IMR-90 (cell line): ENCODE measurements around the gene TSKS. TPM values are rescaled to one million over a fixed set of nuclear protein-coding genes. Genes with fewer than 3 reads are reported as not detected.

Experiments used
- microRNA-seq, 2 experiments: library from miRNA; stranded (forward) in 1 of 2; unstranded in 1 of 2; fragments of 10-50 nt in 1 of 2; fragments of <30 nt in 1 of 2; gene quantifications in 1 of 2; microRNA quantifications in 1 of 2; one replicate each; pipeline versions ENCODE3 to v1.1.0; 2013 to 2020; ENCODE audit not compliant: insufficient read depth in 1 of 2, insufficient read length in 1 of 2, unreplicated experiment in 1 of 2
- polyA plus RNA-seq, 3 experiments: library from polyadenylated mRNA; depleted of rRNA; stranded (reverse); fragments of >200 nt; gene quantifications; 2 replicates each; pipeline ENCODE4 v1.2.3, GENCODE V29; 2012; ENCODE audit warnings: low replicate concordance in 1 of 3
- small RNA-seq, 5 experiments: library from RNA; depleted of rRNA; stranded (forward); fragments of <200 nt; gene quantifications; one replicate each; pipeline ENCODE3, GENCODE V24; 2012
- total RNA-seq: library from RNA; depleted of rRNA; stranded (reverse); fragments of >200 nt; gene quantifications from 2 replicates; pipeline ENCODE4 v1.2.3, GENCODE V29; 2012; rRNA removed

The TSKS gene
- total and polyA plus RNA-seq, 2 of the 4 experiments (the other 2 are of a cell fraction): not detected

Small RNAs within 50 kb of the gene (microRNA-seq; reads per million reads assigned to microRNA genes)
- gene MIR6799 (ENCODE audit: insufficient read depth in 1 of 2, insufficient read length in 1 of 2, unreplicated experiment in 1 of 2): 1.8 to 4.1 reads per million in 2 experiments
- not detected for gene RNU6-841P (ENCODE audit: insufficient read depth, insufficient read length)

Small RNAs within 50 kb of the gene (small RNA-seq; reads per million reads assigned to genes)
- gene MIR6799 (0 to 0.98 (median 0) reads per million in 5 experiments), gene RNU6-841P (0.04 to 15.7 (median 0.31) reads per million in 5 experiments)

Other genes with a start within 250 kb of the TSKS start
- gene RCN3, start 235.3 kb downstream of the TSKS start, total RNA-seq: 102 and 111 TPM in 2 replicates
- gene RCN3, start 235.3 kb downstream of the TSKS start, polyA plus RNA-seq (2012; rRNA removed): 116 and 119 TPM in 2 replicates
- gene NOSIP, start 182.8 kb downstream of the TSKS start, total RNA-seq: 118 and 130 TPM in 2 replicates
- 138 and 164 TPM in 2 replicates for gene NOSIP, start 182.8 kb downstream of the TSKS start, polyA plus RNA-seq (2012; rRNA removed)
- gene PRRG2, start 182.0 kb downstream of the TSKS start, total RNA-seq: under 0.01 and 0.54 TPM in 2 replicates
- gene PRRG2, start 182.0 kb downstream of the TSKS start, polyA plus RNA-seq (2012; rRNA removed): 0.14 and 0.52 TPM in 2 replicates
- 0.28 and 0.36 TPM in 2 replicates for gene PRR12, start 172.1 kb downstream of the TSKS start, total RNA-seq
- gene PRR12, start 172.1 kb downstream of the TSKS start, polyA plus RNA-seq (2012; rRNA removed): 4.0 and 4.1 TPM in 2 replicates
- 50.2 and 50.5 TPM in 2 replicates for gene RRAS, start 123.2 kb downstream of the TSKS start, total RNA-seq
- 241 and 267 TPM in 2 replicates for gene RRAS, start 123.2 kb downstream of the TSKS start, polyA plus RNA-seq (2012; rRNA removed)
- 2.2 and 3.1 TPM in 2 replicates for gene SCAF1, start 121.1 kb downstream of the TSKS start, total RNA-seq
- 14.6 and 14.8 TPM in 2 replicates for gene SCAF1, start 121.1 kb downstream of the TSKS start, polyA plus RNA-seq (2012; rRNA removed)
- 37.2 and 39.6 TPM in 2 replicates for gene IRF3, start 97.4 kb downstream of the TSKS start, total RNA-seq
- 65.2 and 95.9 TPM in 2 replicates for gene IRF3, start 97.4 kb downstream of the TSKS start, polyA plus RNA-seq (2012; rRNA removed)
- gene BCL2L12, start 97.4 kb downstream of the TSKS start, total RNA-seq: 3.9 and 4.7 TPM in 2 replicates
- gene BCL2L12, start 97.4 kb downstream of the TSKS start, polyA plus RNA-seq (2012; rRNA removed): 32.6 and 51.4 TPM in 2 replicates
- gene PRMT1, start 86.0 kb downstream of the TSKS start, total RNA-seq: 672 and 840 TPM in 2 replicates
- 497 and 529 TPM in 2 replicates for gene PRMT1, start 86.0 kb downstream of the TSKS start, polyA plus RNA-seq (2012; rRNA removed)
- 0.18 and 0.28 TPM in 2 replicates for gene ADM5, start 73.7 kb downstream of the TSKS start, total RNA-seq
- gene ADM5, start 73.7 kb downstream of the TSKS start, polyA plus RNA-seq (2012; rRNA removed): 0.99 and 1.7 TPM in 2 replicates
- gene CPT1C, start 72.2 kb downstream of the TSKS start, total RNA-seq: 14.2 and 14.7 TPM in 2 replicates
- gene CPT1C, start 72.2 kb downstream of the TSKS start, polyA plus RNA-seq (2012; rRNA removed): 53.1 and 56.1 TPM in 2 replicates
- gene AP2A1, start 3.7 kb upstream of the TSKS start, total RNA-seq: 40.7 and 41.4 TPM in 2 replicates
- gene AP2A1, start 3.7 kb upstream of the TSKS start, polyA plus RNA-seq (2012; rRNA removed): 122 and 136 TPM in 2 replicates
- 10.6 and 14.3 TPM in 2 replicates for gene FUZ, start 50.0 kb upstream of the TSKS start, total RNA-seq
- gene FUZ, start 50.0 kb upstream of the TSKS start, polyA plus RNA-seq (2012; rRNA removed): 10.4 and 12.1 TPM in 2 replicates
- 4.7 and 5.3 TPM in 2 replicates for gene MED25, start 55.0 kb upstream of the TSKS start, total RNA-seq
- gene MED25, start 55.0 kb upstream of the TSKS start, polyA plus RNA-seq (2012; rRNA removed): 37.0 and 38.5 TPM in 2 replicates
- 34.4 and 36.1 TPM in 2 replicates for gene PTOV1, start 87.9 kb upstream of the TSKS start, total RNA-seq
- gene PTOV1, start 87.9 kb upstream of the TSKS start, polyA plus RNA-seq (2012; rRNA removed): 106 and 107 TPM in 2 replicates
- gene PNKP, start 104.3 kb upstream of the TSKS start, total RNA-seq: 10.6 and 14.2 TPM in 2 replicates
- 25.0 and 33.0 TPM in 2 replicates for gene PNKP, start 104.3 kb upstream of the TSKS start, polyA plus RNA-seq (2012; rRNA removed)
- 3.6 and 5.0 TPM in 2 replicates for gene AKT1S1, start 114.0 kb upstream of the TSKS start, total RNA-seq
- 54.4 and 68.7 TPM in 2 replicates for gene AKT1S1, start 114.0 kb upstream of the TSKS start, polyA plus RNA-seq (2012; rRNA removed)
- gene TBC1D17, start 114.4 kb upstream of the TSKS start, total RNA-seq: 1.1 and 1.4 TPM in 2 replicates
- 26.8 and 27.8 TPM in 2 replicates for gene TBC1D17, start 114.4 kb upstream of the TSKS start, polyA plus RNA-seq (2012; rRNA removed)
- gene IL4I1, start 133.6 kb upstream of the TSKS start, total RNA-seq: under 0.01 and 0.36 TPM in 2 replicates
- 0.27 and 0.31 TPM in 2 replicates for gene IL4I1, start 133.6 kb upstream of the TSKS start, polyA plus RNA-seq (2012; rRNA removed)
- 2.7 and 3.3 TPM in 2 replicates for gene ATF5, start 165.9 kb upstream of the TSKS start, total RNA-seq
- 13.3 and 15.7 TPM in 2 replicates for gene ATF5, start 165.9 kb upstream of the TSKS start, polyA plus RNA-seq (2012; rRNA removed)
- 21.3 and 26.4 TPM in 2 replicates for gene NUP62, start 166.2 kb upstream of the TSKS start, total RNA-seq
- 29.7 and 32.4 TPM in 2 replicates for gene NUP62, start 166.2 kb upstream of the TSKS start, polyA plus RNA-seq (2012; rRNA removed)
- gene SIGLEC11, start 197.9 kb upstream of the TSKS start, total RNA-seq: not detected in 2 replicates
- not detected in 2 replicates for gene SIGLEC11, start 197.9 kb upstream of the TSKS start, polyA plus RNA-seq (2012; rRNA removed)